Measurements from ENCODE around the gene MIA.

Gene MIA

DNA sequence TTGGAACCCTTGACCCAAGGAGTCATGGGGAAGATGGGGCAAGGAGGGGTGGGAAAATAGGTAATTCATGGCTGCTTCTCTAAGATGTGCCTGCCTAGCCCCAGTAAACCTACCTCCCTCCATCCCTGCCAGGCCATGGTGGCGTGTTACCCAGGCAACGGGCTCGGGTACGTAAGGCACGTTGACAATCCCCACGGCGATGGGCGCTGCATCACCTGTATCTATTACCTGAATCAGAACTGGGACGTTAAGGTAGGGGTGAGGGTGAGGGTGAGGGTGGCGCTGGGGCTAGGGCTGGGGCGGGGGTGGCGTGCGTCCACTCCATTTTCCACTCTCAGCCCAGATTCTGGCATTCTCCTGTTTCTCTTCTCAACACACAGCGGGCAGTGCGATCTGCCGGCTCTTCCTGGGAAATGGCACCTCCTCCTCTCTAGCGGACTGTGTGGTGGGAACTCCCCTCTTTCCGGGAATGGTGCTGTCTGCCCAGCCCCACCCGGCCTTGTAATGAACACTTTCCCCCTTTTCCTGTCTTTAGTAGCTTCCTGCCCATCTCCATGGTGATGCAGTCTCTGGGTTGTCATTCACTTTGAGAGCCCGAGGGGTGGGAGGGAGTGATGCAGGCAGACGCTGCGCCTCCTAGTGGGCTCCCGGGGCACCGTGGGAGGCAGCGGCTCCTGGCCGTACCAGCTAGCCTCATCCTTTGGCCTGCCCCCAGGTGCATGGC is 31.3 kb downstream of the MIA start:
- peaks cover 70% of the 10 kb centered on the region for H3K36me3 ChIP-seq (ENCODE audit: low read depth)
- peak; percentile 49 for ATAC-seq (ENCODE audit: low read depth)
- H3K27me3 ChIP-seq (ENCODE audit: insufficient read depth, poor library complexity, severe bottlenecking): no peaks in the 10 kb centered on the region
- DNase-seq (ENCODE audit: low spot score): peak; percentile 89
- H3K27ac ChIP-seq (ENCODE audit: poor library complexity, severe bottlenecking): peak overlapping the region; percentile 12
- no peaks in the 10 kb centered on the region for H3K9me3 ChIP-seq (ENCODE audit: severe bottlenecking)
- H3K4me1 ChIP-seq (ENCODE audit: insufficient read depth, poor library complexity, severe bottlenecking): peaks cover 25% of the 10 kb centered on the region
- TF ChIP-seq, protein P1, sequence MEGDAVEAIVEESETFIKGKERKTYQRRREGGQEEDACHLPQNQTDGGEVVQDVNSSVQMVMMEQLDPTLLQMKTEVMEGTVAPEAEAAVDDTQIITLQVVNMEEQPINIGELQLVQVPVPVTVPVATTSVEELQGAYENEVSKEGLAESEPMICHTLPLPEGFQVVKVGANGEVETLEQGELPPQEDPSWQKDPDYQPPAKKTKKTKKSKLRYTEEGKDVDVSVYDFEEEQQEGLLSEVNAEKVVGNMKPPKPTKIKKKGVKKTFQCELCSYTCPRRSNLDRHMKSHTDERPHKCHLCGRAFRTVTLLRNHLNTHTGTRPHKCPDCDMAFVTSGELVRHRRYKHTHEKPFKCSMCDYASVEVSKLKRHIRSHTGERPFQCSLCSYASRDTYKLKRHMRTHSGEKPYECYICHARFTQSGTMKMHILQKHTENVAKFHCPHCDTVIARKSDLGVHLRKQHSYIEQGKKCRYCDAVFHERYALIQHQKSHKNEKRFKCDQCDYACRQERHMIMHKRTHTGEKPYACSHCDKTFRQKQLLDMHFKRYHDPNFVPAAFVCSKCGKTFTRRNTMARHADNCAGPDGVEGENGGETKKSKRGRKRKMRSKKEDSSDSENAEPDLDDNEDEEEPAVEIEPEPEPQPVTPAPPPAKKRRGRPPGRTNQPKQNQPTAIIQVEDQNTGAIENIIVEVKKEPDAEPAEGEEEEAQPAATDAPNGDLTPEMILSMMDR (IDR thresholded peaks at IDR 0.05; ENCODE audit: poor library complexity, severe bottlenecking): peak; percentile 63
- H3K4me3 ChIP-seq (ENCODE audit: severe bottlenecking): no peak overlapping the region

DNA sequence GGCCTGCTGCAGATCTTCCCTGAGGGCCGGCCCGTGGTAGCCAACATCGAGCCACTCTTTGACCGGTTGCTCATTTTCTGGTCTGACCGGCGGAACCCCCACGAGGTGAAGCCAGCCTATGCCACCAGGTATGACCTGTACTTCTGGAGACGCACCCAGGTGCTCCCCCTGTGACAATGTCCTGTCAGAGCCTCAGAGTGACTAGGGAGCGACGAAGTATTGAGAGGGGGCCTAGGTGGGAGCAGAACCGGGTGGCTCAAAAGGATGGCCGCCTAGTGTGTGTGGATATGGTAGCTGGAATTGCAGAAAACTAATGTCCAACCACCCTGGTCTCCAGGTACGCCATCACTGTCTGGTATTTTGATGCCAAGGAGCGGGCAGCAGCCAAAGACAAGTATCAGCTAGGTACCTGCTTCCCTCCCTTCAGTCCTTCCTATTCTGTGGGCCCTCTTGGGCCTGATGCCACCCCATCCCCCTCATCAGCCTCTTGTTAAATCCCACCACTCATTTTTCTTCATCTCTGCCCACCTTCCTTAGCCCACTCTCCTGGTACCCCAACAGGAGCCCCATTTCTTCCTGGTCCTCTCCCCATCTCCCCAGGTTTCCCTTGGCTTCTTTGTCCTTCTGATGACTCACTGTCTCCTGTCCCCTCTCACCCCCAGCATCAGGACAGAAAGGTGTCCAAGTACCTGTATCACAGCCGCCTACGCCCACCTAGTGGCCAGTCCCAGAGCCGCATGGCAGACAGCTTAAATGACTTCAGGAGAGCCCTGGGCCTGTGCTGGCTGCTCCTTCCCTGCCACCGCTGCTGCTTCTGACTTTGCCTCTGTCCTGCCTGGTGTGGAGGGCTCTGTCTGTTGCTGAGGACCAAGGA is 32.1 kb downstream of the MIA start:
- DNase-seq (ENCODE audit: low spot score): no peak
- TF ChIP-seq, protein P1 (IDR thresholded peaks at IDR 0.05; ENCODE audit: poor library complexity, severe bottlenecking): peak; percentile 48

GRCh38 chr19:40808021-40808325 is 32.7 kb downstream of the MIA start:
- Histone ChIP-seq H3K27me3 (ENCODE audit: insufficient read depth, poor library complexity, severe bottlenecking) (no peaks in the 10 kb centered on the region), H3K27ac (ENCODE audit: poor library complexity, severe bottlenecking) (no peak overlapping the region), H3K36me3 (ENCODE audit: low read depth) (peaks cover 59% of the 10 kb centered on the region), H3K4me3 (ENCODE audit: severe bottlenecking) (no peak overlapping the region), H3K9me3 (ENCODE audit: severe bottlenecking) (no peaks in the 10 kb centered on the region), H3K4me1 (ENCODE audit: insufficient read depth, poor library complexity, severe bottlenecking) (peaks cover 14% of the 10 kb centered on the region)
- TF ChIP-seq, protein P1 (IDR thresholded peaks at IDR 0.05; ENCODE audit: poor library complexity, severe bottlenecking): no peak
- DNase-seq (ENCODE audit: low spot score) (no peak), ATAC-seq (ENCODE audit: low read depth) (no peak)

More for the DNA sequence above, 32.1 kb downstream of the MIA start:
- no peaks in the 10 kb centered on the region for H3K9me3 ChIP-seq (ENCODE audit: severe bottlenecking)
- no peak overlapping the region for H3K4me3 ChIP-seq (ENCODE audit: severe bottlenecking)
- no peak for ATAC-seq (ENCODE audit: low read depth)
- no peaks in the 10 kb centered on the region for H3K27me3 ChIP-seq (ENCODE audit: insufficient read depth, poor library complexity, severe bottlenecking)
- peaks cover 19% of the 10 kb centered on the region for H3K4me1 ChIP-seq (ENCODE audit: insufficient read depth, poor library complexity, severe bottlenecking)
- peaks cover 63% of the 10 kb centered on the region for H3K36me3 ChIP-seq (ENCODE audit: low read depth)
- H3K27ac ChIP-seq (ENCODE audit: poor library complexity, severe bottlenecking): peak overlapping the region; percentile 12

DNA sequence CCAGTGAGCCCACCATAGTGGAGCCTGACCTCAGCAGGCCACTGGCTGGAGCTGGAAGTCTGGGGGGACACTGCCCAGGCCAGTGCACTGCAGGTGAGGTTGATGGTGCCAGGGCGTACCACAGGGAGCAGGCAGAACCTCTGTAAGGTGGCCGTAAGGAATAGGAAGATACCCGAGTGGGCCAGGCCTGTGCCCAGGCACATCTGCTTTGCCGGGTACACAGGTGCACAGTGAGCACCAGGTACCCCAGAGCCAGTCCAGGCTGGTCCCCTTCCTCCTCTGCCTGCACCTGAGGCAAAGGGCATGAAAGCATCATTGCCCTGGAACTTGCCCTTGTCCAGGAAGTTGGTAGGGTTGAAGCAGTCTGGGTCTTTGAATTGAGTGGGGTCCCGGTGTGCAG is 33.2 kb downstream of the MIA start:
- Histone ChIP-seq H3K27ac (ENCODE audit: poor library complexity, severe bottlenecking) (no peak overlapping the region), H3K27me3 (ENCODE audit: insufficient read depth, poor library complexity, severe bottlenecking) (no peaks in the 10 kb centered on the region), H3K4me1 (ENCODE audit: insufficient read depth, poor library complexity, severe bottlenecking) (peaks cover 9% of the 10 kb centered on the region), H3K4me3 (ENCODE audit: severe bottlenecking) (no peak overlapping the region), H3K9me3 (ENCODE audit: severe bottlenecking) (no peaks in the 10 kb centered on the region), H3K36me3 (ENCODE audit: low read depth) (peaks cover 54% of the 10 kb centered on the region)
- ATAC-seq (ENCODE audit: low read depth) (no peak), DNase-seq (ENCODE audit: low spot score) (no peak)
- TF ChIP-seq, protein P1 (IDR thresholded peaks at IDR 0.05; ENCODE audit: poor library complexity, severe bottlenecking): no peak

Measured in RWPE2 (cell line).